Heart left ventricle (tissue), 16 donors: Measurements from ENCODE around the gene KLF15. TPM values are rescaled to one million over a fixed set of nuclear protein-coding genes. Genes with fewer than 3 reads are reported as not detected.

Source experiments
- ATAC-seq, 4 donors: fragments of 200-7000 bp; cut with Tn5 transposase; one replicate each; pipeline ENCODE4 v1.9.1; 2020 to 2022; ENCODE audit warnings: moderate library complexity in 4 of 4, mild to moderate bottlenecking in 3 of 4, moderate number of reproducible peaks in 1 of 4
- DNase-seq, 5 donors: peaks; one replicate each; pipeline ENCODE4 v3.0.0-alpha.2; 2020
- H3K27ac ChIP-seq, 12 donors: fragments of 200-600 bp; sonication (generic) in 4 of 12; one replicate each; pipeline versions ENCODE4 v1.5.0 to v1.8.0; 2016 to 2022; ENCODE audit warnings: mild to moderate bottlenecking in 2 of 12
- H3K27me3 ChIP-seq, 9 donors: fragments of 200-600 bp; sonication (generic) in 2 of 9; one replicate each; pipeline versions ENCODE4 v1.5.1 to v1.8.0; 2016 to 2022; ENCODE audit warnings: mild to moderate bottlenecking in 3 of 9
- H3K36me3 ChIP-seq, 9 donors: fragments of 200-600 bp; sonication (generic) in 2 of 9; one replicate each; pipeline versions ENCODE4 v1.5.0 to v1.8.0; 2018 to 2022; ENCODE audit warnings: mild to moderate bottlenecking in 2 of 9
- H3K4me1 ChIP-seq, 12 donors: fragments of 200-600 bp; sonication (generic) in 4 of 12; one replicate each; pipeline versions ENCODE4 v1.5.0 to v1.8.0; 2016 to 2022; ENCODE audit warnings: mild to moderate bottlenecking in 3 of 12
- H3K4me3 ChIP-seq, 12 donors: fragments of 200-600 bp; sonication (generic) in 4 of 12; one replicate each; pipeline versions ENCODE4 v1.5.0 to v1.8.0; 2017 to 2022; ENCODE audit warnings: mild to moderate bottlenecking in 9 of 12, moderate library complexity in 4 of 12
- H3K9me3 ChIP-seq, 12 donors: fragments of 200-600 bp; sonication (generic) in 4 of 12; one replicate each; pipeline versions ENCODE4 v1.5.0 to v1.8.0; 2016 to 2022; ENCODE audit warnings: mild to moderate bottlenecking in 1 of 12
- CTCF ChIP-seq, 12 donors: fragments of 200-600 bp; sonication (generic) in 4 of 12; IDR thresholded peaks; one replicate each; pipeline versions ENCODE4 v1.5.0 to v1.8.0; 2018 to 2022; ENCODE audit warnings: antibody characterized with exemption in 12 of 12, mild to moderate bottlenecking in 5 of 12
- POLR2A ChIP-seq, 2 donors: fragments of 450-650 bp; IDR thresholded peaks; one replicate each; pipeline ENCODE4 v1.6.1; 2017; ENCODE audit warnings: antibody characterized with exemption in 2 of 2, mild to moderate bottlenecking in 2 of 2, moderate library complexity in 2 of 2
- WGBS, 4 donors: extraction: QIAGEN DNeasy Blood & Tissue Kit in 2 of 4; methylation state at CpG; one replicate each; pipeline versions ENCODE4 v1.1.5 to v1.1.7; 2013 to 2018; 5-methylcytosine and 5-hydroxymethylcytosine counted together
- intact Hi-C, 10 donors: fragments of 100-400 bp; cut with DNase I; formaldehyde crosslinking; loops; one replicate each; pipeline versions ENCODE4 v1.11.1 to v1.14.2; 2022
- polyA plus RNA-seq, 2 donors: library from polyadenylated mRNA; stranded (reverse); fragments of 200-250 nt; gene quantifications; one replicate each; pipeline ENCODE4 v1.2.3, GENCODE V29; 2013
- total RNA-seq, 9 donors: library from RNA; depleted of rRNA in 2 of 9; stranded (reverse); fragments of >200 nt in 2 of 9; fragmentation: NEBNext Ultra II Directional in 3 of 9; extraction: Animal tissue kit (Norgen Biotek cat#: 25700) in 3 of 9; gene quantifications; one replicate each; pipeline versions ENCODE4 v1.1.0 to v1.2.4, GENCODE V29; 2016 to 2023
- donor health status: ischemic (EF 13 %, LVEDD 7.1; RV severe dilation, severe dysfunction).
- donor health status: healthy with polysubstance abuse.
- donor health status: DM: no; HTN: yes; CAD: no.
- donor health status: DM: no; HTN: no; CAD: no.
- donor health status: ischemic (EF 25% LVEDD 6.9; RV normal size, moderate dysfunction).
- donor health status: ischemic (EF 25% LVEDD 5.7; RV mildly dilated, moderate dysfunction).
- donor health status: healthy.
- donor health status: DM: yes; HTN: yes; CAD: no.
- donor health status: ischemic (EF 35%, LVEDD 5.7; RV mildly dilated, moderate dysfunction).
- donor health status: nonischemic (EF 11% LVEDD 7.7; RV severe dilation, severe dysfunction).
- donor health status: DM: yes; HTN: yes; CAD: no.
- donor health status: PGD.
- donor health status: ischemic (EF 29% LVEDD 5.4; RV normal size, mild dysfunction).
- donor health status: nonischemic (EF 23%, LVEDD 6.1; RV moderate dilation, normal function).

The KLF15 gene
- total and polyA plus RNA-seq, 11 donors: 10.5 to 85.8 (median 35.9) TPM

GRCh38 chr3:126372413-126373145 lies 15.4 kb upstream of the KLF15 start:
- 74 to 80% (median 77%) methylated on average over 12 of the region's 12 CpGs for WGBS, 4 donors
- Histone ChIP-seq H3K27ac (no peak overlapping the region), H3K27me3 (no peaks in the 10 kb centered on the region), H3K9me3 (no peaks in the 10 kb centered on the region), H3K36me3 (no peaks in the 10 kb centered on the region), H3K4me1 (peaks cover 0 to 30% (median 7%) of the 10 kb centered on the region in 12 donors), H3K4me3 (no peak overlapping the region)
- intact Hi-C loops: loop anchor here in 2 of 10 donors (5.0 kb wide), 1 partner anchor 110 kb away; no protein-coding TSS in a partner anchor
- TF ChIP-seq CTCF (IDR thresholded peaks at IDR 0.05) (peak in 1 of 12 donors; percentile 13), POLR2A (IDR thresholded peaks at IDR 0.05) (no peak)
- ATAC-seq (peak in 3 of 4 donors; percentile 38 to 55 (median 49)), DNase-seq (peak in 1 of 5 donors; percentile 53)

- Histone ChIP-seq H3K36me3 (no peaks in the 10 kb centered on the region), H3K4me3 (no peak overlapping the region), H3K27me3 (no peaks in the 10 kb centered on the region), H3K27ac (no peak overlapping the region), H3K9me3 (no peaks in the 10 kb centered on the region), H3K4me1 (peaks cover 0 to 30% (median 7%) of the 10 kb centered on the region in 12 donors)
- no peak for TF ChIP-seq CTCF (IDR thresholded peaks at IDR 0.05)
- TF ChIP-seq POLR2A (IDR thresholded peaks at IDR 0.05): no peak
- peak in 1 of 5 donors; percentile 40 for DNase-seq
- no peak for ATAC-seq
- intact Hi-C loops: loop anchor here in 2 of 10 donors (5.0 kb wide), 1 partner anchor 109 kb away; no protein-coding TSS in a partner anchor
- 85 to 93% (median 92%) methylated on average over 14 to 22 of the region's 22 CpGs for WGBS, 4 donors
Observed at GRCh38 chr3:126371096-126371705, 14.0 kb upstream of the KLF15 start.

- no peak for TF ChIP-seq CTCF (IDR thresholded peaks at IDR 0.05)
- TF ChIP-seq POLR2A (IDR thresholded peaks at IDR 0.05): no peak
- H3K27ac ChIP-seq: no peak overlapping the region
Observed at GRCh38 chr3:126370606-126371005, 13.4 kb upstream of the KLF15 start.

GRCh38 chr3:126370055-126370454 lies 12.8 kb upstream of the KLF15 start:
- Histone ChIP-seq H3K36me3 (no peaks in the 10 kb centered on the region), H3K9me3 (no peaks in the 10 kb centered on the region), H3K4me3 (no peak overlapping the region), H3K27ac (no peak overlapping the region), H3K27me3 (no peaks in the 10 kb centered on the region), H3K4me1 (peaks cover 0 to 30% (median 7%) of the 10 kb centered on the region in 12 donors)
- TF ChIP-seq POLR2A (IDR thresholded peaks at IDR 0.05) (no peak), CTCF (IDR thresholded peaks at IDR 0.05) (no peak)
- intact Hi-C loops: loop anchor here in 2 of 10 donors (5.0 kb wide), 1 partner anchor 108 kb away; no protein-coding TSS in a partner anchor
- WGBS, 4 donors: 64 to 73% (median 66%) methylated on average over 2 to 4 of the region's 4 CpGs
- ATAC-seq: no peak
- peak in 1 of 5 donors; percentile 24 for DNase-seq

More at GRCh38 chr3:126370606-126371005, 13.4 kb upstream of the KLF15 start:
- H3K9me3 ChIP-seq: no peaks in the 10 kb centered on the region
- no peak overlapping the region for H3K4me3 ChIP-seq
- H3K36me3 ChIP-seq: no peaks in the 10 kb centered on the region
- WGBS, 4 donors: 90 to 95% (median 92%) methylated on average over 7 of the region's 7 CpGs
- intact Hi-C loops: loop anchor here in 2 of 10 donors (5.0 kb wide), 1 partner anchor 108 kb away; no protein-coding TSS in a partner anchor
- H3K4me1 ChIP-seq: peaks cover 0 to 30% (median 7%) of the 10 kb centered on the region in 12 donors
- ATAC-seq (no peak), DNase-seq (peak in 1 of 5 donors; percentile 26)
- no peaks in the 10 kb centered on the region for H3K27me3 ChIP-seq
